ENCODE measurements around the gene CDH15.

- TF ChIP-seq CTCF (tag by site-specific recombination; IDR thresholded peaks at IDR 0.05): no peak
- no peak for TF ChIP-seq KLF7 (tag by site-specific recombination; IDR thresholded peaks at IDR 0.05; ENCODE audit: borderline replicate concordance)
- no peak for TF ChIP-seq GLI4 (tag by site-specific recombination; IDR thresholded peaks at IDR 0.05)
Measured at GRCh38 chr16:89134269-89134668, 37.3 kb upstream of the CDH15 start.
